Panc1 (cell line): ENCODE results near the gene TMED10.

Experiments used
- POLR2AphosphoS5 ChIP-seq: IDR thresholded peaks from 2 replicates; pipeline ENCODE4 v1.6.1; 2012; ENCODE audit warnings: mild to moderate bottlenecking, low read depth, low read length, moderate library complexity
- SIN3A ChIP-seq: IDR thresholded peaks from 2 replicates; pipeline ENCODE4 v1.6.1; 2012; ENCODE audit warnings: low read depth, mild to moderate bottlenecking, low read length, moderate library complexity, borderline replicate concordance; ENCODE audit not compliant: insufficient read depth
- TCF7L2 ChIP-seq: IDR thresholded peaks from 2 replicates; pipeline ENCODE4 v1.6.1; 2011; ENCODE audit warnings: mild to moderate bottlenecking, low read depth, low read length, inconsistent platforms
- TF ChIP-seq, protein P1 (sequence below): fragments of 450-650 bp; IDR thresholded peaks from 2 replicates; pipeline ENCODE4 v1.5.1; 2017; ENCODE audit warnings: mild to moderate bottlenecking
- TF ChIP-seq, protein P2 (sequence below), 2 experiments: IDR thresholded peaks; 2 replicates each; pipeline ENCODE4 v1.6.1; 2011 to 2012; ENCODE audit warnings: low read depth in 2 of 2, control low read depth in 1 of 2, low read length in 1 of 2, mild to moderate bottlenecking in 1 of 2, moderate library complexity in 1 of 2; ENCODE audit not compliant: insufficient read depth in 1 of 2

GRCh38 chr14:75185251-75186040 lies 9.0 kb upstream of the TMED10 start:
- TF ChIP-seq, protein P1, sequence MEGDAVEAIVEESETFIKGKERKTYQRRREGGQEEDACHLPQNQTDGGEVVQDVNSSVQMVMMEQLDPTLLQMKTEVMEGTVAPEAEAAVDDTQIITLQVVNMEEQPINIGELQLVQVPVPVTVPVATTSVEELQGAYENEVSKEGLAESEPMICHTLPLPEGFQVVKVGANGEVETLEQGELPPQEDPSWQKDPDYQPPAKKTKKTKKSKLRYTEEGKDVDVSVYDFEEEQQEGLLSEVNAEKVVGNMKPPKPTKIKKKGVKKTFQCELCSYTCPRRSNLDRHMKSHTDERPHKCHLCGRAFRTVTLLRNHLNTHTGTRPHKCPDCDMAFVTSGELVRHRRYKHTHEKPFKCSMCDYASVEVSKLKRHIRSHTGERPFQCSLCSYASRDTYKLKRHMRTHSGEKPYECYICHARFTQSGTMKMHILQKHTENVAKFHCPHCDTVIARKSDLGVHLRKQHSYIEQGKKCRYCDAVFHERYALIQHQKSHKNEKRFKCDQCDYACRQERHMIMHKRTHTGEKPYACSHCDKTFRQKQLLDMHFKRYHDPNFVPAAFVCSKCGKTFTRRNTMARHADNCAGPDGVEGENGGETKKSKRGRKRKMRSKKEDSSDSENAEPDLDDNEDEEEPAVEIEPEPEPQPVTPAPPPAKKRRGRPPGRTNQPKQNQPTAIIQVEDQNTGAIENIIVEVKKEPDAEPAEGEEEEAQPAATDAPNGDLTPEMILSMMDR = no peak
- TF ChIP-seq TCF7L2 (no peak), POLR2AphosphoS5 (no peak), SIN3A (no peak)
- TF ChIP-seq, protein P2, sequence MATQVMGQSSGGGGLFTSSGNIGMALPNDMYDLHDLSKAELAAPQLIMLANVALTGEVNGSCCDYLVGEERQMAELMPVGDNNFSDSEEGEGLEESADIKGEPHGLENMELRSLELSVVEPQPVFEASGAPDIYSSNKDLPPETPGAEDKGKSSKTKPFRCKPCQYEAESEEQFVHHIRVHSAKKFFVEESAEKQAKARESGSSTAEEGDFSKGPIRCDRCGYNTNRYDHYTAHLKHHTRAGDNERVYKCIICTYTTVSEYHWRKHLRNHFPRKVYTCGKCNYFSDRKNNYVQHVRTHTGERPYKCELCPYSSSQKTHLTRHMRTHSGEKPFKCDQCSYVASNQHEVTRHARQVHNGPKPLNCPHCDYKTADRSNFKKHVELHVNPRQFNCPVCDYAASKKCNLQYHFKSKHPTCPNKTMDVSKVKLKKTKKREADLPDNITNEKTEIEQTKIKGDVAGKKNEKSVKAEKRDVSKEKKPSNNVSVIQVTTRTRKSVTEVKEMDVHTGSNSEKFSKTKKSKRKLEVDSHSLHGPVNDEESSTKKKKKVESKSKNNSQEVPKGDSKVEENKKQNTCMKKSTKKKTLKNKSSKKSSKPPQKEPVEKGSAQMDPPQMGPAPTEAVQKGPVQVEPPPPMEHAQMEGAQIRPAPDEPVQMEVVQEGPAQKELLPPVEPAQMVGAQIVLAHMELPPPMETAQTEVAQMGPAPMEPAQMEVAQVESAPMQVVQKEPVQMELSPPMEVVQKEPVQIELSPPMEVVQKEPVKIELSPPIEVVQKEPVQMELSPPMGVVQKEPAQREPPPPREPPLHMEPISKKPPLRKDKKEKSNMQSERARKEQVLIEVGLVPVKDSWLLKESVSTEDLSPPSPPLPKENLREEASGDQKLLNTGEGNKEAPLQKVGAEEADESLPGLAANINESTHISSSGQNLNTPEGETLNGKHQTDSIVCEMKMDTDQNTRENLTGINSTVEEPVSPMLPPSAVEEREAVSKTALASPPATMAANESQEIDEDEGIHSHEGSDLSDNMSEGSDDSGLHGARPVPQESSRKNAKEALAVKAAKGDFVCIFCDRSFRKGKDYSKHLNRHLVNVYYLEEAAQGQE (IDR thresholded peaks at IDR 0.05; ENCODE audit: insufficient read depth in 1 of 2, low read depth in 2 of 2, low read length in 1 of 2) = no peak
